Measurements from ENCODE around the gene A3GALT2.

- TF ChIP-seq CTCF (conservative IDR thresholded peaks at IDR 0.05; ENCODE audit: low read length) (no peak), EZH2phosphoT487 (IDR thresholded peaks at IDR 0.05; ENCODE audit: borderline replicate concordance, low read depth, low read length) (no peak)
Observed at GRCh38 chr1:33306653-33307493, 14.0 kb downstream of the A3GALT2 start.
